ENCODE measurements around the gene P2RX3.
"Not testable (repeated sequence)": the region's sequence is repeated elsewhere in the genome, so short reads cannot be mapped to it uniquely, and the experiment has no call there.

Gene P2RX3

DNA sequence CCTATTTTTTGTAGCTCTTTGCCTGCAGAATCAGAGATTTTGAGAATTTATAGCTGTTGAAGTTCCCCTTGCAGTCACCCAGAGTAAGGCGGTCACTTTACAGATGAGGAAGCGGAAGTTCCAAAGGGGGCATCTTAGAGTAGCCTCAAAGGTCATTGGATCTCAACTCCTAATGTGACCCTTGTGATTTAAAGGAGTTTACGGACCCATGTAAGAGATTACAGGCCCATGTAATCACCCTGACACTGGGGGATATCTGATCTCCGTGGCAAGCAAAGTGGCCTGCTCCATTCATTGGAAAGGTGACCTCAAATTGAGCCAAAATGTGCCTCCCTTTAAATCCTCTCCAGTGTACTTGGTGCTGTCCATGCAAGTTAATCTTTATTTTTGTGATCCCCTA is 15.7 kb downstream of the P2RX3 start:
- no peak for DNase-seq

DNA sequence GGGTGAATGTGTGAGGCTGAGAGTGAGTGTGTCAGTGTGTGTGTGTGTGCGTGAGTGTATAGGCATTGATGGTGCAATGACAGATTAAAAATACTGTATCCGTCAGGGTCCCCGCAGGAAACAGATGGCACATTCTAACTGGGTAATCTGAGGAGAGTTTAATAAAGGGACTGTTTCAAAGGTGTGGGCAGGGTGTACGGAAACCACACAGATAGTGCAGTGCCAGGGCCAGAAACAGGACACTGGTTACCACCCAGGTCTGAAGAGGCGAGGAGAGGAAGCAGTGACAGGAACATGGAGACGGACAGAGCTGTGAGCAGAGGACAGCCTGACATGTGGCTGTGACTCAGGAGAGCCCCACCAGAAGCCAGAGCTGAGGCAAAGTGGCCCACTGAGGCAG is 16.5 kb downstream of the P2RX3 start:
- no peak for DNase-seq

DNA sequence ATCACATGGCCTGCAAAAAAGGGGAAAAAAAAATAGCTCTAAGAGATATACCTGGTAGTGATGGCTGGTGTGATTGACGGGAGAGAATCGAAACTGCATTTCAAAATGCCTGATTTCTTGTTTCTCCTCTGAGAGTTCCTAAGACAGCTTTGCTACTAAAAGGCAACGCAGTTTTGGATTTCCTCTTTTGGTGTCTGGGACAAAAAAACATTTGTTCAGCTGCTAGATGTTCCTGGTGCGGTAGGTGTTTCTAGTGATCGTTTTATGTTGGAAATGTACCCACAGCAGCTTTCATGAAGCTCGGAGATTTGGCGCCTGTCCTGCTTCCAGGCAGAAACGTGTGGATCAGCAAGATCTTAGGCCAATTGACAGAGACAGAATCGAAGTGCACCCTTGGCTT is 18.1 kb downstream of the P2RX3 start:
- no peak for DNase-seq

DNA sequence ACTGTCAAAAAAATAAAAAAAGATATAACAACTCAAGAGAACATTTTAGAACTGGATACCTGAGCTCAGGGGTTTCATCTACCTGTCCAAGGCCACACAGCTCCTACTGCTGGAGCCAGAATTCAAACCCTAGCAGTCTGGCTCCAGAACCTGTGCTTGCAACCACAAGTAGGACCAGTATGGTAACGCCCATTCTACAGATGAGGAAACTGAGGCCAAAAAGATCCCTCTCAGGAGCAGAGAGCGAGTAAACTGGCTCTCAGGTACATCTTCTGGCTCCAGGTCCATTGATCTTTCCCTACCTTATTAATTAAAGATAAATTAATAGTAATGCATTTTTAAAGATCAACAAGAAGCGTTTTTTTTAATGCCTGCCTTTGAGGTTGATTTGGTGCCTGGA is 19.2 kb downstream of the P2RX3 start:
- DNase-seq = no peak

DNA sequence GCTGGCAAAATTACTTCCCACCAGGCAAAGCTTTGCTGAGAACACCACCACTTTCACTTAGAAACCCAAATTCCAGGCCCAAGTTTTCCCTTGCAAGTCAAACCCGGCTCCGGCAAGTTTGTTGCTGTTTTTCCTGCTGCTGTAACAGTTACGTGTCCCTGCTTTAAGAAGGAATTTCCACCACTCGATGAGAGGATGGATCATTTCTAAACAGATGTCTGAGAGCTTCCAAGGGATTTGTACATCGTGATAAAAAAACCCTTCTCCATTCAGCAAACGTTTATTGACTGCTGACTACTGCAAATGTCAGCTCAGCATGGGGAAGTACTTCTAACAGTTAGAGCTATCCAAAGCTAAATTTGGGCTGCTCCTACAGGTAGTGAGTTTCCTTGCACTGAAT is 19.7 kb downstream of the P2RX3 start:
- no peak for DNase-seq

DNA sequence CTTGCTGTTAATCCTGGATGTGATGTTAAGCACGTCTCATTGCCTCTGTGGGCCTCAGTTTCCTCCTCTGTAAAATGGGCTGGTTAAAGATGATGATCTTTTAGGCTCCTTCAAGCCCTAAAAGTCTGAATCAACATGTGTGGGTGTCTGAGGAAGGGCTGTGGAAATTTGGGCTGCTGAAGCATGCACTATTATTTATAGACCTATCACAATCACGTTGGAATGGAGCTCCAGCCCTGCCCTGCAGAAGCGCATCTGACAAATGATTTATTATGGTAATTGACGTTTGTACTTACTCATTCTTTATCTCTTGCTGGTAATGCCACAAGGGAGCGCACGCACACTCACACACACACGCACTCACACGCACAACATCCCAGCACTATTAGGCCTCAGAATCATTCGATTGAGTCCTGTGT is 20.4 kb downstream of the P2RX3 start:
- DNase-seq = no peak

DNA sequence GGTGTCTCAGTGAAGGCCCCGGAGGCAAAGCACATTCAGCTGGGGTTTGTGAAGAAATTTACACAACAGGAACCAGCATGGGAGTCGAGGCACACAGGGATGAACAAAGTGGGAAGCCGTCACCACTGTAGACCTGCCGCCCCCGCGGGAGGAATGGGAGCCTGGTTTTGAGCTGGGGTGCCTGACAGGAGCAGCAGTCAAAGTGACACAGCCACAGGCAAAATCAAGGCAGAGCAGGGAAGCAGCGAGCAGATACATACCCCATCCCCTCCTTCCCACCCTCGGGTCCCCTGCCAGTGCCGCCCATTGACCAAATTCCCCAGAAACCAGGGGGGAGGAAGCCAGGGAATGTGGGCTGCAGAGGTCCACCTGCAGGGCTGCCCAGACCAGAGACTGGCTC is 20.8 kb downstream of the P2RX3 start:
- DNase-seq = no peak

DNA sequence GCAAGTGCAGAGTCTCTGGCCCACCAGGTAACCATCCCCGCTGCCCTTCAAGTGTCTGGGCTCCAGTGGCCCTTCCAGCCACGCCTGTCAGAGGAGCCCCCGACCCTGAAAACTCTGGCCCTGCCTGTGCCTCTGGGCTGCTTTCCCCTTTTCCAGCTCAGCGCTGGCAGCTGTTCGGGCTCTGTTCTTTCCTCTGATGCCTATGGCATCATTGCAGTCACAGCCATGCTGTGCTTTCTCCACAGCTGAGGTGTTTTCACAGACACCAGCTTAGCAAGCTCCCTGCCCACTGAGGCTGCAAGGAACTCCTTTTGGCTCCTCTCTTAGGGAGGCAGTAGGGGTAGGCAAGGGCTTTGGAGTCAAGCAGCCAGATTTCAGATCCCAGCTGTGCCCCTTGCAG is 21.2 kb downstream of the P2RX3 start:
- no peak for DNase-seq

DNA sequence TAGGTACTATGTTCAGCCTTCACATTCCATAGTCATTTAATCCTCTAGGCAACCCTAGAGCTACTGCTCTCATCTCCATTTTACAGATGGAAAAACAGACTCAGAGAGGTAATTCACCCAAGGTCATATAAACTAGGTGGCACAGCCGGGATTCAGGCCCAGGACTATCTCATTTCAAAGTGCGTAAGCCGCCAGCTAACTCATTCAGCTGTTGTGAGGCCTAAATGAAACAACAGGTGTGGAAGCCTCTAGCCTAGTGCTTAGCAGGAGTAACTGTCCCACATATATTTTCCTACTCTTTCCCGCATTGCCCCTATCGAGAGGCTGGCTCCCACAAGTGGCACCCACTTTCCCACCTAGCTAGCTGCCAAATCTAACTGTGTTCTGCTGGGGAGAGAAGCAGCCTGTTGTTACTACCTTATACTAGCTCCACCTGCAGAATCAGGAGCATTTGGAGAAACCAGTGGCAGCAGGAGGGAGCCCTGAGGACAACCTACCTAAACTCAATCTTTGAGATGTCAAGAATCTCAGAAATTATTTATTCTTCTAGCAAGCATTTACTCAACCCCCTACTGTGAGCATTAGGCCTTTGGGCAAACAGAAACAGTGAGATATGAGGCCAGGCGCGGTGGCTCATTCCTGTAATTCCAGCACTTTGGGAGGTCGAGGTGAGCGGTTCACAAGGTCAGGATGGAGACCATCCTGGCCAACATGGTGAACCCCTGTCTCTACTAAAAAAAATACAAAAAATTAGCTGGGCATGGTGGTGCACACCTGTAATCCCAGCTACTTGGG is 21.9 kb downstream of the P2RX3 start:
- DNase-seq = no peak

DNA sequence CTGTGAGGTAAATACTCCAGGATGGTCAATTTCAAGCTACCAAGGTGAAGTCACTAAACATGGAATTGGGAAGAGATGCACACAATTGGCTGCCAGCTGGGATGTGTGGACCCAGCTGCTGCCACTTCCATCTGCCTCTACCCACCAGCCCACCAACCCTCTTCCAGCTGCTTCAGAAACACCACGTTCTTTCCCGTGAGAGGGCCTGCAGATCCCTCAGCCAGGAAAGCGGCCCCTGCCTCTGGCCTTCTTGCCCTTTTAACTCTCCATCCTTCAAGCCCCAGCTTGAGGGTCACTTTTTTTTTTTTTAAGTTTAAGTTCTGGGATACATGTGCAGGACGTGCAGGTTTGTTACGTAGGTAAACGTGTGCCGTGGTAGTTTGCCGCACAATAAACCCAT is 22.8 kb downstream of the P2RX3 start:
- DNase-seq = no peak

DNA sequence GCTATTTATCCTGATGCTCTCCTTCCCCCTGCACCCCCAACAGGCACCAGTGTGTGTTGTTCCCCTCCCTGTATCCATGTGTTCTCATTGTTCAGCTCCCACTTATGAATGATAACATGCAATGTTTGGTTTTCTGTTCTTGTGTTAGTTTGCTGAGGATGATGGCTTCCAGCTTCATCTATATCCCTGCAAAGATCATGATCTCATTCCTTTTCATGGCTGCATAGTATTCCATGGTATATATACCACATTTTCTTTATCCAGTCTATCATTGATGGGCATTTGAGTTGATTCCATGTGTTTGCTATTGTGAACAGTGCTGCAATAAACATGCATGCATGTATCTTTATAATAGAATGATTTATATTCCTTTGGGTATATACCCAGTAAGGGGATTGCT is 23.3 kb downstream of the P2RX3 start:
- DNase-seq = not testable (repeated sequence)

DNA sequence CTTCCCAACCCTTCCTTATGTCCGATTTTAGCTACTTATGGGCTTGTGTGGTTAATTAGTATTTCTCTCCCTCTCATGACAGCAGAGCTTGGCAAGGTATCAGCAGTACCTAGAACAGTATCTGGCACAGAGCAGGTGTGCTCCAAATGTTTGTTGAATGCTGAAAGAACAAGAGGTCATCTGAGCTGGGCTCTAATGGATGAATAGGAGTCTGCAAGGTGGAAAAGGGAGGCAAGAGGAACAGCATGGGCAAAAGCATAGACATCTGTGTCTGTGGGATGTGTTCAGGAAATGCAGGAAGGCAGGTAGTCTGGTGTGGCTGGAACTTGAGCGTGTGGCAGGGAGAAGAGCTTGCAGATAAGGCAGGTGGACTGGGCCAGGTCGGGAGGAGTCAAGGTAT is 23.8 kb downstream of the P2RX3 start:
- DNase-seq = no peak

DNA sequence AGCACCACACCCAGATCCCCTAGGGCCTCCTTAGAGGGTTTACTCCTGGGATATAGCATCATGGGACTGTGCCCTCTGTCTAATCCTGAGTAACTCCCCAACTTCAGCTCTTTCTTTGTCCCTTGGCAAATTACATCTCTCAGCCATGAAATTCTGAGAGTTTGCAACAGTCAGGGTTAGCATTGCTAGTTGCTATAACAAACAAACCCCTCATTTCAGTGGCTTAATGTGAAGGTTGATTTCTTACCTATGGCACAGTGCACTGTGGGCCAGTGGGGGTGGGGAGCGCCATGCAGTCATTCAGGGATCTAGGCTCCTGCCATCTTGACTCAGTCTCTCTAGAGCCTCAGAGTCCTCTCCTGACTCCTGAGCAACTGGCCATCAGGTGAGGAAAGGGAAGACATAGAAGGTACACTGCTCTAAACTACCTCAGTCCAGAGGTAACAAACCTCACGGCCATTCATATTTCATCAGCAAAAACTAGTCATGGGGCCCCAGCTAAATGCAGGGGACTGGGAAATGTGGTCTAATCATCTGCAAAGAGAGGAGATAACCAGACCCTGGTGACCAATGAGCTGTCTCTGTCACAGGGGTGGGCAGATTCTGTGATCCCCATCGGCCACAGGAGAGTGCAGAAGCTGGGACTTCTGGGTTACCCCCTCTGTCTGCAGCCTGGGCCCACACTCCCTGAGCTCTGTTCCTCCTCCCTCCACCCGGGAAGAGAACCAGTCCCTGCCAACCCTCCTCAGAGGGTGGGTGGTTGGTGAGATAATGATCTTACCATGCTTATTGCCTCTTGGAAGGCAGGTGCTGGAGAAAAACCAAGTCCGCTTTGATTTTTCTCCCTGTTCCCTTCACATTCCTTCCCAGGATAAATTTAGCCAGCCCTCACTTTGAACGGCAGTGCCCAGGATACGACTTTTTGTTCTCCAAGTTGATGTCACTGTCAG is 25.3 kb downstream of the P2RX3 start:
- DNase-seq = no peak

DNA sequence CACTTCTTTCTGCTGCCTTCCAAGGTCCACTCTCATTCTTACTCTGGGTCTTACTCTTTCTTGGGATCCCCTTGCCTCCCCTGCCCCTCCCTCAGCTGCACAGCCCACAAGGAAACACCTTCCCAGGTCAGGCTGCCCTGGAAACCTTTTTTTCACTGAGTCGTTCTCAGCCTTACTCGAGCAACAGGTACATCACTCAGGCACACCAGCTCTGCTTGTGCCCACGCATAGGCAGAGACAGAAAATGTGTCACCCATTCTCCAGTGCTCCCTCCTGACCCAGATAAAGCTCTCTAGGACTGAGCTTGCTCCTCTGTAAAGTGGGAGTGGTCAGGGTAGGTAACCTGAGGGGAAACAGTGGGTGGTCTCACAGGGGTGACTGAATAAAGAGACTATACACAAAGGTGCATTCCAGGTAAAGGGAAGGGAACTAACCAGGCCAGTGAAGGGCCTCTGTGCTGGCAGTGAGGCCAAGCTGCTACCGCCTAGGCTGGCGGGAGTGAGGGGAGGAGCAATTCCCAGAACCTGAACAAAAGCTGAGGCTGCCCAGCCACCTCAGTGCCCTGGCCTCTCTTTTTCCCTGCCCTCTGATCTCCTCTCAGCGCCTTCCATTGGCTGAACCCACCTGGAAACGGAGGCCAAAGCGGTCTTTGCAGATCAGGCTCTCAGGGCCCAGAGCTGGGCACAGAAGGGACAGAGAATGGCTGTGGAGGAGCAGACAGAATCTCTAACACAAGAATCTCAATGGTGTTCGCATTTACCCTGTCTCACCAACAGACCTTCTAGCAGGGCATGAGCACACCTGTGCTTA is 26.9 kb downstream of the P2RX3 start:
- DNase-seq = no peak

DNA sequence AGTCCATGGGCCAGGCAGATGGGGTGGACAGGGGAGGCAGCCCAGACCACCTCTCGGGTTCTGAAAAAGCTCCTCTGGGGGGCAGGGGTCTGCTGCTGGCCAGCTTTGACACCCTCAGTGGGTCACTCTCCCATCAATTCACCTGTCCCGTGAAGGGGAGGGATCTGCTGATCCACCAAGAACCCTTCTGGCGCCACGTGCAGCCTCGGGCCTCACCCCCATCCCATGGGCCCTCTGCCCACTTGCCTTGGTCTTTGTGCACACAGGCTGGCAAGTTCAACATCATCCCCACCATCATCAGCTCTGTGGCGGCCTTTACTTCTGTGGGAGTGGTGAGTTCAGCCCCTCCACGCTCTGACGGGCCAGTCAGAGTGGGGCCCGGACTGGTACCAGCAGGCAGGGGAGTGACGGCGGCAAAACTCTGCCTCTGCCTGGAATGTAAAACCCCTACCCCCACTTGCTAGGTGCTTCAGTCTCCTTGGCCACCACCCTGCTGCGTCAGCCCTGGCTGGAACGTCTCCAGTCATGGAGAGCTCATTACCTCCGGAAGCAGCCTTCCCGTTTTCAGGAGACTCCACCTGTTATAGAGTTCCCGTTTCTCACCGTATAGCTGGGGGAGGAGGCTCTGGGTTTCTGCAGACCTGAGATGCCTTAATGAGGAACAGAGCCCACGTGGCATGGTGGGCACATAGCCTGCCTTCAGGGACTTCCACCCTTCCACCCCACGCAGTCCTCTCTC is 30.1 kb downstream of the P2RX3 start:
- peak; percentile 32 for DNase-seq

DNA sequence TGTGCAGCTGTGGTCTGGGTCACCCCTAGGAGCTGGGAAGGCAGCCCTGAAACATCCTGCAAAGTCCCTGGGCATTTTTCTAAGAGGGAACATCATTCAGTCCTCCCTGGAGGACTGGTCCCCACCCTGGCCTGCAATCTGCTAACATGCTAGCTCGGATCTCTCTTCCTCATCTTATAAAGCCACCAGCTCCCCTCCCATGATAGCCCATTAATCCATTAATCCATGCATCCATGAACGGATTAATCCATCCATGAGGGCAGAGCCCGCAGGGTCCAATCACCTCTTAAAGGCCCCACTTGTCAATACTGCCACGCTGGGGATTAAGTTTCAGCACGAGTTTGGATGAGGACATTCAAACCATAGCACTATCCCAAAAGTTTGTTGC is 30.7 kb downstream of the P2RX3 start:
- DNase-seq = no peak

DNA sequence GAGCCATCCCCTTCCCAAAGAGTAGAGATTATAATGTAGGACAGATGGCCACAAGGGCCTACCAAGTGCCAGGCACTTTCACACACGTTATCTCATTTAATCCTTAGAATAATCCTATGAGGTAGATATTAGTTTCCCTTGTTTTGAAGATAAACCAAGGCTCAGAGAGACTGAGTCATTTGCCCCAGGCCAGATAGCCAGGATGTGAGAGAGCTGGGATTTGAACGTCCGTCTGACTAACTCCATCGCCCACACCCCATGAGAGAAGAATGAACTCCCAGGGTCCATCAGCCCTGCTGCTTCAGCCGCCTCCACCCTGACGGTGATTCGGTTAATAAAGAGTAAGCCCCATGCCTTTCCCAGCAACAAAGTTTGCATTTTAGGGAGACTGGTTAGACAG is 32.1 kb downstream of the P2RX3 start:
- DNase-seq = no peak

DNA sequence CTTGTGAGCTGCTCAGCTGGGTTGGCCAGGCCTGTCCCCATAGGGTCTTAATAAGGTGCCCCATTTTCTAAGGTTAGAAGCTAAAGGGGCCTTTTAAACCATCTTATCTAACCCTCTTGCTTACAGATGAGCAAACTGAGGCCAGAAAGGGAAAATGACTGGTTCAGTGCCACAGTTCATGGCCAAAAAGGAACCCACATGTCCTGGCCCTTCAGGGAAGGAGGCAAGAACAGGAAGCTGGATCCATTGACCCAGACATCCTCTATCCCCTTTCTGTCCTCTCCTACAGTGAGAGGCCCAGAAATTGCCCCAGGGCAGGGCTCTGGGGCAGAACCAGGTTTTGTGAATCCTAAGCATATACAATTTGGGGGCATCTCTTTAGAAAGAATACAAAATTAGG is 32.8 kb downstream of the P2RX3 start:
- no peak for DNase-seq

DNA sequence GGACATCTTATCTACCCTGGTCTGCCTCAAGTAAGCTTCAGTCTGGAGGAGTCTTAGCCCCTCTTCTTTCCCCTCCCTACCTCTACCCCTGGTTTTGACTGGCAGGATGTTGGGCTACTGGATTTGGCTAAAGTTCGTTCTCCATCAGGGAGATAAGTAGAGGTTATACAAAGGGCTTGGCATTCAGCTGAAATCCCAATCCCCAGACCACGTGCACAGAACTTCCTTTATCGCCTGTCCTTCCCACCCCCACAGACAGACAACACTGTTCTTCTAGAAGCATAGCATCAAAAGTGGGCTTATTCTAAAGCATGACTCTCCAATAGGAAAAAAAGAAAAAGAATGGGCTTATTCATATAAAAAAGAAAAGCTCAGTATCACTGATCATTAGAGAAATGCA is 35.0 kb downstream of the P2RX3 start:
- no peak for DNase-seq

DNA sequence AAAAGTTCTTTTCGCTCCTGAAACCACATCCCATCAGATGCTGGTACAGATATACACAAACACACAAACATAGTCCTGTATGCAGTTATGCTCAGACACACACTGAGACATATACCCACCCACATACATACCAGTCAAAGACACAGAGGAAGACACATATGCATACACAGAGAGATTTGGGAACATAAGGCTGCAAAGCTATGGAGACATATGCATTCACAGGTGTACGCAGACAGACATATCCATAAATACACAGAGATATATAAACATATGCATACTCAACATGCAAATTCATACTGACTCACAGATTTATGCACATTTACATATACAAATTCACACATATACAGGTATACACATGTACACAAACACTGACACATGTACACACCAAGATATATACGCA is 36.8 kb downstream of the P2RX3 start:
- no peak for DNase-seq

DNA sequence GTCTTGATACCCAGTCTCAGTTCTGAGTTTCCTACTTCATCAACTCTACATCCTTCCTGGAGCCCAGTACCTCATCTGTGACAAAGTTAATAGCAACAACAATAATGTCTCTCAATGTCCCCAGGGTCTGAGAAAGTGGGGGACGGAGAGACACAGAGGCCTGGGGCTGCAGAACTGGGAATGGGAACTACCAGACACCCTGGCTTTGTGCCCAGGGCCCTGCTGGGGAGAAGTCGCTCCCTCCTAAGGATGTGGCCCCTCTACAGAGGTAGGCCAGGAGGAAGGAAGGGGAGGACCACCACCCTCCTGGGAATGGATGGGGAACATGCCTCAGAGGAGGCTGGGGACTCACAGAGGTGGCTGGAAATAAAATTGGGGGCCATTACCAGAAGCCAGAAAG is 37.3 kb downstream of the P2RX3 start:
- DNase-seq = no peak
